Activated CD4-positive, alpha-beta T cell treated with anti-CD3 and anti-CD28 coated beads, Interleukin-2, amount 50 U/mL, for 48 hours (primary cell): ENCODE data around the gene LYPD5.

Experiments used
- DNase-seq, 2 experiments: peaks; one replicate each; pipeline ENCODE4 v3.0.0-alpha.2; 2020

Gene LYPD5

DNA sequence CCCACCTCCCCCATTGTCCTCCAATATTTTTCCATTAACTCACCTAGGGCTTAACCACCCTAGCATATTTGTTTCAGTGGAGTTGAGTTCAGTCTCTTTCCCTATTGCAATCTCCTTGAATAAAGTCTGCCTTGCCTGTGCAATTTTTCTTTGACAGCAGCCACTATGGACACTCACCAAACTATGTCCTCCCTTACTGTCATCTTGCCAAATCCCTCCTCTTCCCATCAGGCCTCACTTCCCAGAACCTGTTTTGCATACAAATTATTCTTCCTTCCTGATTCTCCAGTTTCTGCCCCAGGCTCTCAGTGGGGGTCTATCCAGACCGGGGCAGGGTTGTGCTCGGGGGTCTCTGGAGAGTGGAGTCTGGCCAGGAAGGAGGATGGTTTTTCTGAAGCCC is 2.2 kb upstream of the LYPD5 start:
- DNase-seq: no peak

DNA sequence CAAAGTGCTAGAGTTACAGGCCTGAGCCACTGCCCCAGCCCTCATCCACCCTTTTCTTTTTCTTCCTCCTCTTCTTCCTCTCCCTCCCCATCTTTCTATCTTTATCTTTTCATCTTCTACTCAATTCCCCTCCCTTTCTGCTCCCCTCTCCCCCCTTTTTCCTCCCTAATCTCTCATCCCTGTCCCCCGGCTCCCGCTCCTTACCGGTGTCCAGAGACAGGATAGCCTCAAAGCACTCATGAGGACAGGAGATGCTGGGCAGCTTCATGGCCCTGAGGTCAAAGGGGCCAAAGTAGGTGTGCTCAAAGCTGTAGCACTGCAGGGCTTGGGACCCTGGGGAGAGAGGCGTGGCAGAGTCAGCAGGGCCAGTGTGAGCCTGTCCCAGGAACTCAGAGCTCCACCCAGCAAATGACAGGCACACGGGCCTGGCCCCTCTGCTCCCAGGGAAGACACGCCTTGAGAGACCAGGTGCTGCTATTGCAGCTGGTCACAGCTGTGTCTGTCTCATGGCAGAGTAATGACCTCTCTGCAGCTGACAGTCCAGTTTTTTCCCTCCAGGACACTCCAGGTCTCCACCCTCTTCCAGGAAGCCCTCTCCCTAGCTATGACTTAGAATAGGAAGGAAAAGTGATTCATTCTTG is 2.6 kb downstream of the LYPD5 start:
- no peak for DNase-seq

DNA sequence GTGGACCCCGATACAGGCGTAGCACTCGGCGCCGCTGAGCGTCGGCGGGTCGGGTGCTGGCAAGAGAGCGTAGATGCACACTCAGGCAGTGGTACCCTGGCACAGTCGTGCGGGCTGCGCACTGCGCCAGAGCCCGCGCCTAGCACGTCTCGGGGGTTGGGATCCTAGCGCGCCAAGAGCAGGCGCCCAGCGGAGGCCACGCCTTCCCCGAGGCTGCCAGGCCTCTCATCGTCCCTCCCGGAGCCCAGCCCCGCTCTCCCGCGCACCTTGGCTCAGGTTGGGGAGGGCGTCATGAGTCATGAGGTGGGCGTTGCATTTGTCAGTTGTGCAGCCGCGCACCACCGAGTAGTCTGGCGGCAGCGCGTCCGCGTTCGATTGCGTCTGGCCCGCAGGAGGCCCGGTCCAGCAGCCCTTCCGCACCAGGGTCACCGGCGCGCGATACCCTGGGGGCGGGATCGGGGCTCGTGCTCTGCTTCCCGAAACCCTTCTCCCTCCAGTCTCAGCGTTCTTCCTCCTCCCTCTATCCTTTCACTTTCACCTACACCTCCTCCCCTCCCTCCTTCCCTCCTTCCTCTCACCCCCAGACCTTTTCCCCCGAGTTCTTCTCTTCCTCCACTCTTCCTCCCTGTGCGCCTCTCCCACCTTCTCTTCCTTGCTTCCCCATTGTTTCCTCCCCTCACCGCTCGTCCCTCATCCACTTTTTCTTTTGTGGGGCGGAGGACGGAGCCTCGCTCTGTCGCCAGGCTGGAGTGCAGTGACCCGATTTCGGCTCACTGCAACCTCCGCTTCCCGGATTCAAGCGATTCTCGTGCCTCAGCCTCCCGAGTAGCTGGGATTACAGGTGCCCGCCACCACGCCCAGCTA is 3.5 kb downstream of the LYPD5 start:
- DNase-seq: peak; percentile 68 to 78

DNA sequence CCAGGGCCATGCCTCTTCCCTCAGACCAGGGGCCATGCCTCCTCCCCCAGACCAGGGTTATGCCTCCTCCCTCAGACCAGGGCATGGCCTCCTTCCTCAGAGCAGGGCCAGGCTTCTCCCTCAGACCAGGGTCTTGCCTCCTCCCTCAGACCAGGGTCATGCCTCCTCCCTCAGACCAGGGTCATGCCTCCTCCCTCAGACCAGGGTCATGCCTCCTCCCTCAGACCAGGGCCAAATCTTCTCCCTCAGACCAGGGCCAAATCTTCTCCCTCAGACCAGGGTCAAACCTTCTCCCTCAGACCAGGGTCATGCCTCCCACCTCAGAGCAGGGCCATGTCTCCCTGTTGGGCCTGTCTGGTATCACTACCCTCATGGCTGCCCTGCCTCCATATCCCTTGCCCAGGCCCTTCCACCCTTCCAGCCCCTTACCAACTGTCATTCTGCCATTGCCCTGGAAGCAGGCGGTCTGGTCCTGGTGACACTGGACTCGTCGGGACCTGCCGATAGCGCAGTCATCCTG is 4.2 kb downstream of the LYPD5 start:
- DNase-seq: no peak

DNA sequence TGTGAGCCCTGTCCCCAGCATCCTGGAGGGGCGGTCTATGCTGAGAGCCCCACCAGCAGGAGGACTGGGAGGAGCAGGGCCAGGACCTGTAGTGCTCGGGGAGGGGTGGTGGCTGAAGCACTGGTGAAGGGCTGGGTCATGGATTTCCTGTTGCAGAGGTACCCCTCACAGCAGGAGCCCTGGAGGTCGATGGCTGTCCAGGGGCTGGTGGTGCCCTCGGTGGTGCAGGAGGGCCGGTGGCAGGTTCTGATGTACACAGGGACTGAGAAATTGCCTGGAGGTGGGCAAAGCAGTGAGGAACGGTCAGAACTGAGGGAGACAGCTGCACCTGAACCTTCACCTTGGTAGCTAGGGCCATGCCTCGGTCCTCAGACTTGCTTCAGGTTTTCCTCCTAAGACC is 4.7 kb downstream of the LYPD5 start:
- DNase-seq: no peak

DNA sequence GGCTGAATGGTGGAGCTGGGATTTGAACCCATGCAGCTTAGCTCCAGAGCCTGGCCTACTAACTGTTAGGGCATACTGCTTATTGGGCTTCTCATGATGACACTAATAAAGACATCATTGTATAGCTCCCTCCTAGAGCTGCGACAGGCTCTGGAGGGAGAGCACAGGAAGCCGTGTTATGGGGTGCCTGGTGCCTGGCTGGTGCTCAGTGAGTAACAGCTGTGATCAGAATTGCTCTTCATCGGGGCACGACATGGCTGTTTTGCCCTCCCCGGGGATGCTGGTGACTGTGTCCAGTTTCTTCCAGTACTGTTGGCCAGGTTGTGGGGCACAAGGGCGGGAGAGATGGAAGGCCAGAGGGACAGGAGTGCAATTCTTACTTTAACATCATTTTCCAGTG is 5.1 kb downstream of the LYPD5 start:
- no peak for DNase-seq

DNA sequence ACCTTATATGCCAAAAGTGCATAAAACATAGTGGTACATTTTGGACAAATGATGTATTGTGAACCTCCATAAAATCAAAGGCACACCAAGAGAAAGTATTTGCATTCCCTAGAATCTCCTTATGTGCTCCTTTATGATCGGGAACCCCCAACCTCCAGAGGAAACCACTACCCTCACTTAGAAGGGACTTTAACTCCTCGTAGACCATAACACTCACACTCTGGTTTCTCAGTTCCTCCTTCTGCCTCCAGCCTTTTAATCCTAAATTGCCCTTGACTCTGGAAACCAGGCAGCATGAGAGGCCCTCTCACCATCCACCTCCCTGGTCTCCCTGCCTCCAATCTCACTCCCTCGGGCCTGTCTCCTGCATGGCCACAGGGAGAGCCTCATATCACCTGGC is 11.7 kb downstream of the LYPD5 start:
- DNase-seq: no peak

DNA sequence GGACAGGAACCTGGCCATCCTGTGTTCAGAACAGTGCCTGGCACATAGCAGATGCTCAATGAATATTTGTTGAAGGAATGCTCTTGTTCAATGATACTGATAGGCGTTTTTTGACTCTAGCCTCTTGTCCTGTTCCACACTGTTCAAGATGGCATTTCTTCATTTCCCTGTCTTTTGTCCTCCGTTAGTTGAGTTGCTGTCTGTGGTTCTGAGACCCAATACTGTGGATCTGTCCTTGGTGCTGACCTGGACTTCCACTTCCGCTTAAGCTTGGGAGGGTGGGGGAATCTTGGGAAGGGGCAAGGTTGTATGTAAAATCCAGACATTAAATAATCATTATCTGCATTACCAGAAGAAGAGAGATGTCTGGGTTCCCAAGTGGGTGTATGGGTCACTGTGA is 13.2 kb downstream of the LYPD5 start:
- peak in 1 of 2 experiments; percentile 22 for DNase-seq

DNA sequence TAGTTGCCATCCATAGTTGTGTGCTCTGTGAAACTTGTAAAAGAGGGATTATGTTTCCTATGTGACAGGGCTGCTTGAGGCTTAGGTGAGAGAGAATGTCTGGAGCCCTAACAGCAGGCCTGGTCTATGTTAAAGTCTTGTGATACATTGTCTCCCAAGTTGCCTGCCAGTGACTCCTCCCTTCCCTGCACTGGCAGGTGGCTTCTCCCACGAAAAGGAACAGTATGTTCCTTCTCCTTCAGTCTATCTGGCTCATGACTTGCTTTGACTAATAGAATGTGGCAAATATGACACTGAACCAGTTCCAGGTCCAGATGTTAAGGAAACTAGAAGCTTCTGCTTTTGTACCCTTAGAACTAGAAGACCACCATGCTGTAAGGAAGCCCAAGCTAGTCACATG is 15.6 kb downstream of the LYPD5 start:
- no peak for DNase-seq

DNA sequence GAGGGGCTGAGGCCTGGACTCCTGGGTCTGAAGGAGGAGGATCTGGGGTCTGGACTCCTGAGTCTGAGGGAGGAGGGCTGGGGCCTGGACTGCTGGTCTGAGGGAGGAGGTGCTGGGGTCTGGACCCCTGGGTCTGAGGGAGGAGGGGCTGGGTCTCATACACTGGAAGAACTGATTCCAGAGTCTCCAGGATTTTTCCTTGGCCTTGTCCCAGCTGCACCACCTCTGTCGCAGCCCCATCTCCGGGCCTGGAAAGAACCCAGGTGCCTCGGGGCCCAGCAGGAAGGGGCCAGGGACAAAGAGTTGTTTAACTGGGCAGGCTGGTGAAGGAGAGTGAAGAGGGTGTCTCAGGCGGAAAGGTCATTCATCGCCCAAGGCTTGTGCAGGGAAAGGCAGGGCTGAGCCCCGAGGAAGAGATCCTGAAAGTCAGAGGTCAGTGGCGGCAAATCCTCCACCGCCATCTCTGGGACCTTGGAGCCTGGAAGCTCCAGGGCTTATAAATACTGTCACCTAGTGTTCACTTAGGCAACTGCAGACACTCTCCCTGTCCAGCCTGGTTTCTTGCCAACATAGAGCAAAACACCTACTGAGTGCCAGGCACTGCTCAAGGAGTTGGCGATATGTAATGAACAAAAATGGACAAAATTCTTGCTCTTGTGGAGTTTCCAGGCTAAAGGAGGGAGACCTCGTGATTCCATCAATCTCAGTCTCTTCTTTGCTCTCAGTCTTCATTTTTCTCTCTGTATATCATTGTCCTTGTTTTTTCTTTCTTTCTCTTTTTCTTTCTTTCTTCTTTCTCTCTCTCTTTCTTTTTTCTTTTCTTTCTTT is 17.1 kb downstream of the LYPD5 start:
- peak; percentile 56 to 68 for DNase-seq

DNA sequence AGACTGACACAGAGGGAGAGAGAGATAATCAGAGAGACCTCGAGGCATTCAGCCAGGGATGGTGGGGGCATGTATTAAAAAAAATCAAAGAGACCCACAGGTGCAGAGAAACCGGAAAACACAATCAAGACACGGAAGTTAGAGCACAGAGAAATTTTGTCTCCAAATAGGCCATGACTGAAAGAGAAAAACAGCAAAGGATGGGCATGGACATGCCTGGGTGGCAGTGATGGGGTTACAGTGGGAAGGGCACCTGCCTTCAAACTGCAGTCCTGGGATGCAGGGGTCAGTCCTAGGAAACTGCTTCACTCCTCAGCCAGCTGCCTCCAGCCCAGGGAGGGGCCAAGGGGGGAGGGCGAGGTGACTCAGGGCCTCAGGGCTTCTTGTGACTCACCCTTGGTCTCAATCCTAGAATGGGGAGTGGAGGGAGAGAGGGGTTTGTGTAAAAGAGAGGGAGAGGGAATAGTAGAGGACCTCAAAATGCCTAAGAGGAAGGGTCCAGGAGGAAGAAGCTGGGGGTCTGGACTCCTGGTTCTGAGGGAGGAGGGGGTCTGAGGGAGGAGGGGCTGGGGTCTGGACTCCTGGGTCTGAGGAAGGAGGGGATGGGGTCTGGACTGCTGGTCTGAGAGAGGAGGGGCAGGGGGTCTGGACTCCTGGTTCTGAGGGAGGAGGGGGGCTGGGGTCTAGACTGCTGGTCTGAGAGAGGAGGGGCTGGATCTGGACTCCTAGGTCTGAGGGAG is 17.8 kb downstream of the LYPD5 start:
- DNase-seq: peak; percentile 78 to 83

DNA sequence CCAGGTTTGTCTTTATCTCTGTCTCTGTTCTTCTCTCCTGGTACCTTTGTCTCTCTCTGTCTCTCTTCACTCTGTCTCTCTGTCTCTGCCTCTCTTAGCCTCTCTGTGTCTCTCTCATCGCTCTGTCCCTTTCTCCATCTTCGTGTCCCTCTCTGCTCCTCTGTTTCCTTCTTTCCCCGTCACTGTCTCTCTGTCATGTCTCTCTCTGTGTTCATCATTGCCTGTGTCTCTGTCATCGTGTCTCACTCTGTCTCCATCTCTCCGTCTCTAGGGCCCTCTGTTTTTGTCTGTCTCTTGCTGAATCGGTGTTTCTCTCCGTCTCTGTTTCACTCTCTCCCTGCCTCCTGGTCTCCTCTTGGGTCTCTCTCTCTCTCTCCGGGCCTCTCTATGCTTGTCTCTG is 18.6 kb downstream of the LYPD5 start:
- no peak for DNase-seq

DNA sequence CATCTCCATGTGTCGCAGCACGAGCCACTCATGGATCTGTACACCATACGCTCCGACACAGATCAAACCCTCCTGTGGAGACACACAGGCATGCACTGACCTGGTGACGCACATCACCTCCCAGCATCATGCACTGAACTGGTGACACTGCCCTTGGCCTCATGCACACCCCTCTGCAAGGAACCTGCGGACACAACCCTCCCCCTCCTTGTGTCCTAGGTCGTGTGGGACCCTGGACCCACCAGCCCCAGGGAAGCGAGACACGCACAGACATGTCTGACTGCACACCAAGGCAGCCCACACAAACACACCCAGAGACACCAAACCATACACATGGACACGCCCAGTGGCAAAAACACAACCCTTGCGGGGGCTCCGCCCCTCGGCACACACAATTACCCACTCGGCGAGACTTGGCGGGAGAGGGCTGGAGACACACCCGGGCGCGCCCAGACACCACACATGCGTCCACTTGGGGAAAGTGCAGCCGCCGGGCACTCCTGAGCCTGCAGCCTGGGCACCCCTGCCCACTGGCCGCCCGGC is 19.5 kb downstream of the LYPD5 start:
- peak; percentile 13 to 20 for DNase-seq

DNA sequence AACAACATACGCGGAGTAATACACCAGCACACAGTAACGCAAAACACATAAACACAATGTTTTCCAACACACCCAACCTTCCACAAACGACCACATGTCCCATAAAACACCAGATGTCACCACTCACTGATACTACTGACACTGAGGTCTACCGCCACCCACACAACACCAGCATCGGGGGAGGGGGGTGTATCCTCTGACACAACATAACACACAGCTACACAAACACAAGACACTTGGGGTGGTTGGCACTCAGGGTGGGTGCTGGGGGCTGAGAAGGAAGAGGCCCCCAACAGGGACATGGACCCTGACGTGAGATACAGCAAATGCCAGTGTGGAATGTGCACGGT is 20.0 kb downstream of the LYPD5 start:
- peak; percentile 26 to 36 for DNase-seq

DNA sequence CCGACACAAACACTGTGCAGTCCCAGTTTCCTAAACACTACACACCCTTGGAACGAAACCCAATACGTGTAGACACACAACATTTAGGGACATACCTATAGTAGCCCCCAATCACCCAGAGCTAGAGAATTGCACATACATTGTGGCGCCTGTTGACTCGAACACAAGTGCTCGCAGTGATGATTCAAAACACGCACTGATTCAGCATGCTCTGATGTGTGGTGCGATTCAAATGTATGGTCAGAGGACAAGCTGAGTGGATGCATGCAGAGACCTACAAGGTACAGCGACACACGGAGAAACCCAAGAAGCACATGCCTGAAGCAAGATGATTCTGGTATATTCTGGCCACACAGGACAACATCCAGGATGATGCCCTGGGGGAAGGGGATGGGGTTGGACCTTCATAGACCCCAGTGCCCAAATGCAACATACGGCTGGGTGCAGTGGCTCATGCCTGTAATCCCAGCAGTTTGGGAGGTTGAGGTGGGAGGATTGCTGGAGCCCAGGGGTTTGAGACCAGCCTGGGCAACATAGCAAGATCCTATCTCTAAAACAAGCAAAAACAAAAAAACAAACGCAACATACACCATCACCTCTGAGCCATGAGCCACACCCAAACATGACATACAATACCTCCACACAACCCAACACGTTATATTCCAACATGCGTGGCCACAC is 20.5 kb downstream of the LYPD5 start:
- peak; percentile 47 to 61 for DNase-seq

DNA sequence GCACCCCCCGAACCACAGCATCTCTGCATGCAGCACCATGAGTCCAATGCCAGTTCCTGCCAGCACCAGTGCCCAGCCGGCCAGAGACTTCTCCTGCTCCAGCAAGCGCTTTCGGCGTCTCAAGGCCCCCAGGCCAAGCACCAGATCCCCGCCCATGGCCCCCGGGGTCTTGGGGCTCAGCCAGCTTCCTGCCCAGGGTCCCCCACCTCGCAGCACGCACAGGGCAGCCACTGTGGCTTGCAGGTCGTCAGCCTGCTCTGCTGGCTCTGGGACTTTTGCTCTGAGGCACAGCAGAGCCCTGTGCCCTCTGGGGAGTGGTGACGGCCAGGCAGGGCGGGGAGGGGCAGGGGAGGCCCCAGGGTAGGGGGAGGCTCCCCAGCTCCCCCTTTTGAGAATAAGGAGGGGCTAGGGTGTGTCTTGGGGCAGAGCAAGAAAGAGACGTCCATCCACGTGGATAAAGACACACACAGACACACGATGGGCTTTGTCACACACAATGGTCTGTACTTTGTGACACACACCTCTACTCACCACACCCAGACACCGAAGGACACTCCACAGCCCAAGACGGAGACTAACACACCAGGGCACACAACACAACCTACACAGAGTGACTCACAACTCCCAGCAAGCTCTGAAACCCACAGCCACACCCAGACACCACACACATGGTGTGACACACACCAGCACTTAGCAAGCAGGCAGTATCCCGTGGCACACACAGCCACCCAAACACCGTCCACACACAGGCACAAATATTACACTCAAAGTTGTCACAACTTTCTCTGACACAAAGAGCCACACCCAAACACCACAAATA is 21.3 kb downstream of the LYPD5 start, which contains the start of gene KCNN4:
KCNN4 (minus strand) TSS at position 268 of the 820 bp plus-strand sequence; CDS start at position 156, 112 bp downstream.
- peak; percentile 78 to 83 for DNase-seq

DNA sequence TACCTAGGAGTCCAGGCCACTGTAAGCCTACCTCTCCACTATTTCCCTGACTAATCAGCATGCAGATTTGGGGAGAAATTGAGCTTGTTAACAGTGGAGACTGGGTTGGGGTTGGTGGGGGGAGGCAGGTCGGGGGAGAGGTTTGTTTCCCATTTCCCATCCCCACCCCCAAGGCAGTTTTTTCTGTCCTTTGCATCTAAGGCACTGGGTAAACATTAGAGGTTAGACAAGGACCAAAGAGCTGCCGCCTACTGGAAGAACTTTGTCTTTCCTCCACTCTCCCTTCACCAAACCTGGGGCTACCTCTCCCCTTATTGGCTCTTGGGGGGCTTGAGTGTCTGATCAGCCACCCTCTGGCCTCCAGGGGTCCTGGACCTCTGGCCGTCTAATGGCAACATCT is 22.4 kb downstream of the LYPD5 start:
- DNase-seq: peak in 1 of 2 experiments; percentile 24

DNA sequence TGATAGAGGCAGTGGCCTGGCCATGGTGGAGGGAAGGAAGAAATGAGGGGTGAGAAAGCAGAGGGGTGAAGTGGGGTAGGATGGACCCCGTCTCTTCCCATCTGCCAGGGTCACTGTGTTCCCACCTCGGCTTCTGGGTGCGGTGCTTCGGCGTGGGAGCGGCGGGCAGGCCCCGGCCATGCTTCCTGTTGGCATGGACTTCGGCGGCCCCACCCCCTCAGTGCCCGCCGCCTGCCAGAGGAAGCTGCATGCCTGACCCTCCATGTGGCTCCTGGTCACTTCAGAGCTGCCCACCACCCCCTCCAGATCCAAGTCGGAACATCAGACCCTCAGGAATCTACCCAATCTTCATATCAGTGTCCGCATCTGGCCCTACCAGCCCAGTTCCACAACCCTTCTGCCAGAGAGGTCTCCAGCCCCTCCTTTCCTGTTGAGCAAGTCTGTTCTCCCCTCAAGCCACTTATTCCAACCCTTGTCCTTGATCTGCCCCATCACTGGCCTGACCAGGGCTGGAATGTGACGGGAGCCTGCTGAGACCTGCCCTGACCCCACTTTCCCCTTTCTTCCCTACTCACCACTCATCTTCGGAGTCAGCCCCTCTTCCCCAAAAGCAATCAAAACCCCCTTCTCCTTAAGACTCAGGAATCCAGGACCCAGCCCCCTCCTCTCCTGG is 23.0 kb downstream of the LYPD5 start:
- DNase-seq: peak in 1 of 2 experiments; percentile 17

DNA sequence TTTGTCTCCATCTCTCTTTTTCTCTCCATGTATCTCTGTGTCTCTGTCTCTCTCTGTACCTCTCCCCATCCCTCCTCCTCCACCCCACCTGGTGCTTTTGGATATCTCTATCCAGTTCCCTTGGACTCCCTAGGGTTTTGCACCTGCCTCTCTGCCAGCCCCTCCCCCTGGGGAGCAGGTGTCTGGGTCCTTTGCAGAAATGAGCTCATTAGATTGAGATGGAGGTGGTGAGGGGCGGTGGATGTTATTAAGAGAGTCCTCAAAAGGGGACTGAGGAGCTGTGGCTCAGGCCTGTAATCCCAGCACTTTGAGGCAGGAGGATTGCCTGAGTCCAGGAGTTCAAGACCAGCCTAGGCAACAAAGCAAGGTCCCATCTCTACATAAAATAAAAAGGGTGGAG is 23.6 kb downstream of the LYPD5 start:
- peak in 1 of 2 experiments; percentile 18 for DNase-seq

DNA sequence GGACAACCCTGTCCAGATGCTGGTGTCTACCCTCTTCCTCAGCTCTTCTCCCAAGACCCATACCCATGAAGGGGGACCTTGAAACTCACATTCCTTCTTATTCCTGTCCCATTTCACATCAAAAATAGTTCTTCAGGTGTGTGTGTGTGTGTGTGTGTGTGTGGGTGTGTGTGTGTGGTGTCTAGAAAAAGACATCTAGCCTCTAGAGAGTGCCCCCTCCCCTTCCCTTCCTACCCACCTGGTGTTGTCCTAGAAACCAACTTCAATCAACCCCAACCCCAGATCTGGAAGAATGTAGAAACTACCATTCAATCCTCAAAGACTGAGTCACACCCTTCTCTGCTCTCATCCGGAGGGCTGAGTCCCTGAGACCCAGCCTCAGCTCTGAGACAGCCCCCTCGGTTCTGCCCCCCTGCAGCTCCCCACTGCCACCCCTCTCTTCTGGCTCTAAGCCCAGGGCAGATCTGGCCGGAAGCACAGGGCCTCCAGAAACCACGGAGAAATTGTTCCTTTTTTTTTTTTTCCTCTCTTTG is 25.0 kb downstream of the LYPD5 start:
- peak in 1 of 2 experiments; percentile 49 for DNase-seq
